ENCODE measurements around the gene UBTFL1. TPM values are rescaled to one million over a fixed set of nuclear protein-coding genes. Genes with fewer than 3 reads are reported as not detected.

Gene UBTFL1
- total and polyA plus RNA-seq, 2 of the 8 experiments (the other 6 are each of a cell fraction or from before 2014, with no cell fraction given): not detected

GRCh38 chr11:90133560-90134477, 48.1 kb downstream of the UBTFL1 start:
- H4K20me1 ChIP-seq (replicated peaks in 1 of 2; ENCODE audit: control insufficient read depth in 1 of 2, insufficient read depth in 2 of 2, low read length in 2 of 2): no peaks in the 10 kb centered on the region
- 9% methylated on average over 11 of the region's 11 CpGs; no CpG with 5 or more reads in 1 of the 2 experiments for WGBS, 2 experiments (ENCODE audit: extremely low coverage in 1 of 2, insufficient coverage in 1 of 2, insufficient read length in 1 of 2, insufficient replicate concordance in 2 of 2, low coverage in 1 of 2, low lambda C conversion rate in 2 of 2, missing lambda C conversion rate in 1 of 2)
- H3K4ac ChIP-seq (replicated peaks; ENCODE audit: insufficient read length, low read depth, low read length): no peak overlapping the region
- H2BK20ac ChIP-seq (ENCODE audit: low read length): no peak overlapping the region
- peak overlapping the region; percentile 11; the same call in 1 of the 2 replicates for H2BK12ac ChIP-seq (ENCODE audit: low read depth, low read length)
- FAIRE-seq: no peak
- H3K79me2 ChIP-seq (ENCODE audit: control insufficient read depth in 1 of 2, insufficient read depth in 2 of 2, low read length in 2 of 2): no peaks in the 10 kb centered on the region
- no peak overlapping the region for H3K14ac ChIP-seq (ENCODE audit: insufficient read length)
- peak overlapping the region; percentile 86 for H2BK120ac ChIP-seq (replicated peaks; ENCODE audit: low read depth, low read length)
- no peak overlapping the region for H2BK5ac ChIP-seq (ENCODE audit: low read depth, low read length)
- ChIA-PET POLR2A (ENCODE audit: partially characterized antibody) (interaction anchor here (1.1 kb wide), 1 partner anchor 17 kb away, joined by 3 read pairs; no protein-coding TSS in a partner anchor), CTCF (ENCODE audit: partially characterized antibody) (interaction anchor here (0.6 to 1.7 kb wide), 2 partner anchors 14 to 554 kb away, joined by 4 to 6 read pairs; no protein-coding TSS in a partner anchor)
- TF ChIP-seq POLR2A (IDR thresholded peaks at IDR 0.05; ENCODE audit: control extremely low read depth in 1 of 2, low read depth in 2 of 2, low read length in 2 of 2): peak in 1 of 2 experiments; percentile 21; a peak in 1 of 3 replicates
- no peak for TF ChIP-seq TAF7 (optimal IDR thresholded peaks at IDR 0.05; ENCODE audit: borderline replicate concordance, low read depth, low read length)
- peaks cover 1 to 6% (median 4%) of the 10 kb centered on the region in 4 experiments; a peak in 5 of 7 replicates for H3K4me1 ChIP-seq (replicated peaks in 1 of 4; ENCODE audit: control insufficient read depth in 3 of 4, insufficient read depth in 4 of 4, low read length in 3 of 4)
- H3K18ac ChIP-seq (ENCODE audit: extremely low read depth, low read length): peak overlapping the region; percentile 91
- peak overlapping the region in 3 of 4 experiments; percentile 39 to 74 (median 62); a peak in 5 of 7 replicates for H3K9ac ChIP-seq (replicated peaks in 1 of 4; ENCODE audit: extremely low read depth in 1 of 4, low read depth in 3 of 4, low read length in 3 of 4)
- H3K9me3 ChIP-seq (ENCODE audit: insufficient read depth in 2 of 2, low read depth in 1 of 2, low read length in 1 of 2): no peaks in the 10 kb centered on the region
- no peak overlapping the region for H3K23ac ChIP-seq (ENCODE audit: insufficient read length)
- H3K4me3 ChIP-seq (ENCODE audit: extremely low read depth in 1 of 4, insufficient read depth in 2 of 4, low read depth in 3 of 4, low read length in 4 of 4): peak overlapping the region; percentile 73 to 81 (median 76)
- peak overlapping the region; percentile 60 for H4K91ac ChIP-seq (replicated peaks; ENCODE audit: insufficient read length, low read length)
- H4K5ac ChIP-seq (ENCODE audit: insufficient read length, low read depth, low read length): no peak overlapping the region
- H3K27ac ChIP-seq (ENCODE audit: low read depth, low read length): 0 out of 2 replicates have a peak overlapping the region, but pooled peaks have one; percentile 11
- no peaks in the 10 kb centered on the region for H3K36me3 ChIP-seq (ENCODE audit: control insufficient read depth in 2 of 4, insufficient read depth in 4 of 4, low read length in 3 of 4)
- no peak overlapping the region for H2AK5ac ChIP-seq (ENCODE audit: low read depth, low read length)
- H3K27me3 ChIP-seq (replicated peaks in 1 of 4; ENCODE audit: control insufficient read depth in 3 of 4, extremely low read depth in 1 of 4, insufficient read depth in 3 of 4, low read length in 3 of 4): no peaks in the 10 kb centered on the region
- peaks cover 6% of the 10 kb centered on the region for H3K23me2 ChIP-seq (ENCODE audit: low read depth, low read length)
- peak overlapping the region; percentile 92 to 98 for H3K4me2 ChIP-seq (ENCODE audit: insufficient read depth in 1 of 2, low read depth in 2 of 2, low read length in 2 of 2)
- no peak overlapping the region for H3K56ac ChIP-seq (replicated peaks; ENCODE audit: insufficient read length, low read depth, low read length)
- H2AFZ ChIP-seq (ENCODE audit: low read length): peak overlapping the region; percentile 79
- no peaks in the 10 kb centered on the region for H3K79me1 ChIP-seq (ENCODE audit: low read depth, low read length)
- H2BK15ac ChIP-seq (ENCODE audit: low read length): no peak overlapping the region
- no peak for DNase-seq (ENCODE audit: low read depth in 1 of 2, low spot score in 2 of 2)
- H4K8ac ChIP-seq (ENCODE audit: extremely low read depth, insufficient read depth, low read length): peak overlapping the region; percentile 30
